Choroid plexus epithelial cell (primary cell): ENCODE data around the gene AFAP1.

Source experiments
- DNase-seq: peaks from one replicate; pipeline ENCODE4 v3.0.0-alpha.2; 2010; ENCODE audit warnings: low read depth
- H3K4me3 ChIP-seq: 2 replicates; pipeline ENCODE4 v1.5.1; 2011; ENCODE audit warnings: low read depth, mild to moderate bottlenecking, control low read depth, low read length, moderate library complexity
- CTCF ChIP-seq: conservative IDR thresholded peaks from 2 replicates; pipeline ENCODE4 v1.5.1; 2011; ENCODE audit warnings: low read depth, mild to moderate bottlenecking, control low read depth, inconsistent platforms, low read length, moderate library complexity

The AFAP1 gene

GRCh38 chr4:7815981-7816380 lies 123.7 kb downstream of the AFAP1 start:
- no peak overlapping the region for H3K4me3 ChIP-seq
- TF ChIP-seq CTCF = no peak
- no peak for DNase-seq

- H3K4me3 ChIP-seq = no peak overlapping the region
- TF ChIP-seq CTCF = peak; percentile 24
- DNase-seq = peak; percentile 91
These were observed 124.1 kb downstream of the AFAP1 start for GRCh38 chr4:7815562-7815961.

DNA sequence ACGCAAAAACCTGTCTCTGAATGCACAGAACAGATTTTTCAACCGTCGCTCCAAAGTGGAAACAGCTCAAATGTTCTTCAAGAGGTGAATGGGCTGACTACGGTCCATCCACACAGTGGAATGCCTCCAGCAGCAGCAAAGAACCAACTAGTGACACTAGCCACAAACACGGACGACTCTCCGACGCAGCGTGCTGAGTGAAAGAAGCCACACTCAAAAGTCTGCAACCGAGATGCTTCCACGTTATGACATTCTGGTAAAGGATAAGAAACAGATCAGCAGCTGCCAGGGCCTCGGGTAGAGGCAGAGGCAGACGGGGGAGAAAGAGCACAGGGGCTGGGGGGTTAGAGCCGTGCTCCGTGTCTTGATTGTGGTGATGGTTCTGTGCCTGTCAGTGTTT lies 125.2 kb downstream of the AFAP1 start:
- no peak overlapping the region for H3K4me3 ChIP-seq
- DNase-seq = no peak
- TF ChIP-seq CTCF = no peak

DNA sequence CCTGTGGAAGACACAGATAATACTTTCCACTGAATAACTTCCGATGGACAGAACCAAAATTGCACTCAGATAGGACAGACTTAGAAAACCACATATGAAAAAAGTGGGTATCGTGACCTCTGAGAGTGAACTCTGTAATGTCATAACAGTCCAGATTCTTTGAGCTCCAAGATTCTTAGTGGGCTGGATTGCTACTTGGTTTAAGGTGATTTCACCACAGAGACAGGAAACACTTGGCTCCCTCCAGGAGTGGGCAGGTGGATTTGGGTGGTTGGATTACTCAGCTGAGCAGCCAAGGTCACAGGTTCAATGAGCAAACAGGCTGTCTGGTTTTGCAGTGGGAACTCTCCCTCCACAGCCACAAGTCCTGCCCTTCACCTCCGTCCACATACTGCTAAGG lies 126.0 kb downstream of the AFAP1 start:
- no peak for TF ChIP-seq CTCF
- peak; percentile 94 for DNase-seq

DNA sequence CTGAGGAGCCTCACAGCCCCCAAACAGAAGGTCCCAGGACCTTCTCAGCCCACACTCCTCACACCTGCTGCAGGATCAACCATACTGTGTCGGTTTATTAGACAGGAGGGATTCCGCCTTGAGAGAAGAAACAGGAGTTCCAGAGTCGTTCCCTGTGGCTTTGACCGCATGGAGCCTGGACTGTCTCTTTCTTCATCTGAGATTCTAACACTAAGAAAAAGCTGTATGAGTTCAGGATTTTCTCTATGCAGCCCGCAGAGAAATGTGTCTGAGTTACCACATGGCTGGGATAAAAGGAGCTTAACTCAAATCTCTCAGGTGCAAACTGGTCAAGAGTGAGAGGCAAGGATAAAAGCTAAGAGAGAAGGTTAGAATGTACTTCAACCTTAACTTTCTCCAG lies 126.7 kb downstream of the AFAP1 start:
- TF ChIP-seq CTCF = no peak
- no peak for DNase-seq
- no peak overlapping the region for H3K4me3 ChIP-seq

More for the DNA sequence above, 126.0 kb downstream of the AFAP1 start:
- no peak overlapping the region for H3K4me3 ChIP-seq

DNA sequence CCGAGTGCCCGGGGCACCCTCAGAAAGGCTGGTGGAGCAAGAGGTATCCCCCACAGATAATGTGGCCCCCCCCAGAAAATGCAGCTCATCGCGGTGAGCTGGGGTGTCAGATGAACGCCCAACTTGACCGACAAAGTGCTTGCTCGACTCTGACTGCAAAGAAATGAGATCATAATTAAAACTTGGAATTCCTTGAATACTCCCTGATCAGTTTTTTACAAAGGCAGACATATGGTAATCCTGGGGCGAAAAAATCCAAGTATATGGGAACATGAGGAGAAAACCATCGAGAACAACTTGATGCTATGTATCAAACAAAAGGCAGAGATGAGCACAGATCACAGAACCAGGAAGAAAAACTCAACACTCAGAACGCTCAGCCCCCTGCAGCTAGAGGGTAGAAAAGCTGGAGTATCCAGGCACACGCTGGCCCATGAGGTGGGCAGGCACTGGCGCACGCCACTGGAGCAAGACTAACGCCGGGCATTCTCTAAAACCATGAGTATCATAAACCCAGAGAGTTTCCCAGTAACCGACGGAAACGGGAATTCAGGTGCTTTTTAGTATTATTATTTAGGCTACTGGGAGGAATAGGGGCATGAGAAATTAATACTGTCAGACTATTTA lies 127.3 kb downstream of the AFAP1 start:
- DNase-seq = no peak
- no peak overlapping the region for H3K4me3 ChIP-seq
- TF ChIP-seq CTCF = no peak

DNA sequence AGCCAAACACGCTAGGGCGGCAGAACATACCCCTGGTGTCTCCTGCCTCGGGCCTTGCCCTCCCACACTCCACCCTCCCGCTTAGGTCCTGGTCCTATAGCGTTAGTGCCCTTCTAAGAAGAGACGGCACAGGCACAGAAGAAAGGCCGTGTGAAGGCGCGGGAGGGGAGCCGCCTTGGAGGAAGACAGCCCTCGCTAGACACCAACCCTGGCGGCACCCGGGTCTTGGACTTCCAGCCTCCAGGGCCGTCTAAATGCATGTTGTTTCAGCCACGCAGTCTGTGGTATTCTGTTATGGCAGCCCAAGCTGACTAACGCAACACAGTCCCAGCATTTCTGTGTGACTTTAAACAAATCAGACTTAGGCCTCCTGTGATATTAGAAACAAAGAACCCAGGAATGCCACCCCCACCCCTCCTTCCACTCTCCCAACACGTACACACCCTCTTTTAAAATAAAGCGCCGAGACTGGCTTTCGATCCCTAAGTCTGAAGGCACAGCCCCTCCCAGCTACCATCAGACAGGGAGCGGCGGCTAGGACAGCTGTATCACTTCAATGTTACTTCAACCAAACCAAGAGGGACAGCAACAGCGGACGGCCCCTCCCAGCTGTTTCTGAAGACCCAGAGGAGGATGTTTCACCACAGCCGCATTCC lies 128.0 kb downstream of the AFAP1 start:
- H3K4me3 ChIP-seq = no peak overlapping the region
- no peak for TF ChIP-seq CTCF
- no peak for DNase-seq
